ENCODE data around the gene ZNF546.

Gene ZNF546

DNA sequence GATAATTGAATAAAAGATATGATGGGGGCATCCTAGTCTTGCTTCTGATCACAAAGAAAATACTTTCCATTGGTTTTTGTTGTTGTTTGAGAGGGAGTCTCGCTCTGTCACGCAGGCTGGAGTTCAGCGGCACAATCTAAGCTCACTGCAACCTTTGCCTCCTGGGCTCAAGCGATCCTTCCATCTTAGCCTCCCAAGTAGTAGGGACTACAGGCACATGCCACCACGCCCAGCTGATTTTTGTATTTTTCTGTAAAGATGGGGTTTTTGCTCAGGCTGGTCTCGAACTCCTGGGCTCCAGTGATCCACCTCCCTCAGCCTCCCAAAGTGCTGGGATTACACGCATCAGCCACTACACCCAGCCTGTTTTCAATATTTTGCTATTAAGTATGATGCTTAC is 42.9 kb upstream of the ZNF546 start:
- TF ChIP-seq FOXP2 (optimal IDR thresholded peaks at IDR 0.05; ENCODE audit: borderline replicate concordance, extremely low read depth, extremely low read length, insufficient read depth): no peak
- no peak for TF ChIP-seq TAF1 (IDR thresholded peaks at IDR 0.05; ENCODE audit: borderline replicate concordance, insufficient read depth, low read length)
- no peak for TF ChIP-seq REST (IDR thresholded peaks at IDR 0.05; ENCODE audit: insufficient read depth in 1 of 2, low read depth in 2 of 2, low read length in 2 of 2)
- TF ChIP-seq POLR2AphosphoS5 (IDR thresholded peaks at IDR 0.05; ENCODE audit: low read depth, low read length): no peak
- TF ChIP-seq SIN3A (IDR thresholded peaks at IDR 0.05; ENCODE audit: borderline replicate concordance, insufficient read depth, low read length): no peak

DNA sequence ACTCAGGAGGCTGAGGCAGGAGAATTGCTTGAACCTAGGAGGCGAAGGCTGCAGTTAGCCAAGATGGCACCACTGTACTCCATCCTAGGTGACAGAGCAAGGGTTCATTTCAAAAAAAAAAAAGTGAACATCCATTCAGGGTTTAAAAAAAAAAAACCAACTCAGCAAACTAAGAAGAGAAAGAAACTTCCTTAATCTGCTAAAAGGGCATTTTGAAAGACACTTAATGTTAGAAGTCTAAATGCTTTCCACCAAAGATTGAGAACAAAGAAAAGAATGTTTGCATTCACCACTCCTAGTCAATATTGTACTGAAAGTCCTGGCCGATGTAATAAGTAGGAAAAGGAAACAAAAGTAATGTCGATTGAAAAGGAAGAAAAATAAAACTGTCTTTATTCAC is 33.0 kb upstream of the ZNF546 start:
- no peak for TF ChIP-seq REST (IDR thresholded peaks at IDR 0.05; ENCODE audit: insufficient read depth in 1 of 2, low read depth in 2 of 2, low read length in 2 of 2)
- no peak for TF ChIP-seq TAF1 (IDR thresholded peaks at IDR 0.05; ENCODE audit: borderline replicate concordance, insufficient read depth, low read length)

GRCh38 chr19:39966617-39967016 is 30.2 kb upstream of the ZNF546 start:
- no peak for TF ChIP-seq FOXP2 (optimal IDR thresholded peaks at IDR 0.05; ENCODE audit: borderline replicate concordance, extremely low read depth, extremely low read length, insufficient read depth)
- no peak for TF ChIP-seq TAF1 (IDR thresholded peaks at IDR 0.05; ENCODE audit: borderline replicate concordance, insufficient read depth, low read length)
- TF ChIP-seq REST (IDR thresholded peaks at IDR 0.05; ENCODE audit: insufficient read depth in 1 of 2, low read depth in 2 of 2, low read length in 2 of 2): no peak
- TF ChIP-seq SIN3A (IDR thresholded peaks at IDR 0.05; ENCODE audit: borderline replicate concordance, insufficient read depth, low read length): no peak
- no peak for TF ChIP-seq POLR2AphosphoS5 (IDR thresholded peaks at IDR 0.05; ENCODE audit: low read depth, low read length)

- TF ChIP-seq FOXP2 (optimal IDR thresholded peaks at IDR 0.05; ENCODE audit: borderline replicate concordance, extremely low read depth, extremely low read length, insufficient read depth) (no peak), TAF1 (IDR thresholded peaks at IDR 0.05; ENCODE audit: borderline replicate concordance, insufficient read depth, low read length) (no peak), REST (IDR thresholded peaks at IDR 0.05; ENCODE audit: insufficient read depth in 1 of 2, low read depth in 2 of 2, low read length in 2 of 2) (no peak), POLR2AphosphoS5 (IDR thresholded peaks at IDR 0.05; ENCODE audit: low read depth, low read length) (no peak), SIN3A (IDR thresholded peaks at IDR 0.05; ENCODE audit: borderline replicate concordance, insufficient read depth, low read length) (no peak)
Observed at GRCh38 chr19:39967561-39967960, 29.3 kb upstream of the ZNF546 start.

- TF ChIP-seq POLR2AphosphoS5 (IDR thresholded peaks at IDR 0.05; ENCODE audit: low read depth, low read length) (no peak), FOXP2 (optimal IDR thresholded peaks at IDR 0.05; ENCODE audit: borderline replicate concordance, extremely low read depth, extremely low read length, insufficient read depth) (no peak), REST (IDR thresholded peaks at IDR 0.05; ENCODE audit: insufficient read depth in 1 of 2, low read depth in 2 of 2, low read length in 2 of 2) (no peak), TAF1 (IDR thresholded peaks at IDR 0.05; ENCODE audit: borderline replicate concordance, insufficient read depth, low read length) (no peak), SIN3A (IDR thresholded peaks at IDR 0.05; ENCODE audit: borderline replicate concordance, insufficient read depth, low read length) (no peak)
Observed at GRCh38 chr19:39968789-39969188, 28.1 kb upstream of the ZNF546 start.

Data from PFSK-1 (cell line).